KMS-11 (cell line): ENCODE results near the gene ZNF460.

ENCODE experiments used
- H2AFZ ChIP-seq: fragments of 200-600 bp; sonication (generic); 2 replicates; pipeline ENCODE4 v1.6.1; 2016; ENCODE audit warnings: antibody characterized with exemption, mixed run types, low read depth
- H3K27ac ChIP-seq: fragments of 200-600 bp; sonication (generic); 2 replicates; pipeline ENCODE4 v1.6.1; 2016; ENCODE audit warnings: mild to moderate bottlenecking, mixed run types
- H3K27me3 ChIP-seq: fragments of 200-600 bp; sonication (generic); 2 replicates; pipeline ENCODE4 v1.6.1; 2017; ENCODE audit warnings: mild to moderate bottlenecking, low read depth, mixed run types, moderate library complexity; ENCODE audit not compliant: insufficient read depth
- H3K36me3 ChIP-seq: fragments of 200-600 bp; sonication (generic); 2 replicates; pipeline ENCODE4 v1.6.1; 2017; ENCODE audit warnings: mild to moderate bottlenecking, mixed run types; ENCODE audit not compliant: insufficient read depth
- H3K4me1 ChIP-seq: fragments of 200-600 bp; sonication (generic); 2 replicates; pipeline ENCODE4 v1.6.1; 2016; ENCODE audit warnings: mild to moderate bottlenecking, low read depth, mixed run types; ENCODE audit not compliant: poor library complexity, severe bottlenecking
- H3K4me2 ChIP-seq: fragments of 200-600 bp; sonication (generic); 2 replicates; pipeline ENCODE4 v1.7.0; 2016; ENCODE audit warnings: mild to moderate bottlenecking, mixed run types
- H3K4me3 ChIP-seq: fragments of 200-600 bp; sonication (generic); IDR thresholded peaks from 2 replicates; pipeline ENCODE4 v1.6.1; 2017; ENCODE audit warnings: low read depth, low read length, mixed read lengths; ENCODE audit not compliant: insufficient read depth
- H3K79me2 ChIP-seq: fragments of 200-600 bp; sonication (generic); 2 replicates; pipeline ENCODE4 v1.6.1; 2016; ENCODE audit warnings: low read depth, mixed run types; ENCODE audit not compliant: insufficient read depth
- H3K9ac ChIP-seq: fragments of 200-600 bp; sonication (generic); 2 replicates; pipeline ENCODE4 v1.6.1; 2016; ENCODE audit warnings: mild to moderate bottlenecking, mixed run types
- H4K20me1 ChIP-seq: fragments of 200-600 bp; sonication (generic); 2 replicates; pipeline ENCODE4 v1.6.1; 2016; ENCODE audit warnings: mild to moderate bottlenecking, mixed run types; ENCODE audit not compliant: insufficient read depth
- CTCF ChIP-seq: fragments of 200-600 bp; sonication (generic); conservative IDR thresholded peaks from 2 replicates; pipeline ENCODE4 v1.6.1; 2017; ENCODE audit warnings: low read depth, mild to moderate bottlenecking, antibody characterized with exemption, low read length, moderate library complexity, mixed read lengths

The ZNF460 gene

GRCh38 chr19:57280962-57281400 is 696 bp downstream of the ZNF460 start:
- peaks cover 18% of the 10 kb centered on the region for H3K4me1 ChIP-seq
- H4K20me1 ChIP-seq, result no peaks in the 10 kb centered on the region
- peaks cover 13% of the 10 kb centered on the region; the same call in 1 of the 2 replicates for H3K36me3 ChIP-seq
- no peak overlapping the region for H3K4me3 ChIP-seq
- peaks cover 53% of the 10 kb centered on the region for H3K79me2 ChIP-seq
- no peaks in the 10 kb centered on the region for H3K27me3 ChIP-seq
- no peak for TF ChIP-seq CTCF
- H3K27ac ChIP-seq, result peak overlapping the region; percentile 92
- H3K9ac ChIP-seq, result peak overlapping the region; percentile 98
- peak overlapping the region; percentile 93 for H2AFZ ChIP-seq
- peak overlapping the region; percentile 83 for H3K4me2 ChIP-seq

- Histone ChIP-seq H3K4me2 (peak overlapping the region; percentile 83; the same call in 1 of the 2 replicates), H3K36me3 (peaks cover 20% of the 10 kb centered on the region; the same call in 1 of the 2 replicates), H3K4me3 (no peak overlapping the region), H3K27ac (no peak overlapping the region), H3K9ac (no peak overlapping the region), H3K79me2 (peaks cover 59% of the 10 kb centered on the region), H2AFZ (no peak overlapping the region), H4K20me1 (no peaks in the 10 kb centered on the region), H3K27me3 (no peaks in the 10 kb centered on the region), H3K4me1 (peaks cover 18% of the 10 kb centered on the region)
- TF ChIP-seq CTCF, result no peak
Measured at GRCh38 chr19:57282011-57282643, 1.8 kb downstream of the ZNF460 start.

- no peak overlapping the region for H2AFZ ChIP-seq
- no peaks in the 10 kb centered on the region for H3K27me3 ChIP-seq
- no peak for TF ChIP-seq CTCF
- no peak overlapping the region for H3K4me2 ChIP-seq
- no peak overlapping the region for H3K4me3 ChIP-seq
- no peaks in the 10 kb centered on the region for H4K20me1 ChIP-seq
- H3K79me2 ChIP-seq, result peaks cover 47% of the 10 kb centered on the region
- H3K9ac ChIP-seq, result no peak overlapping the region
- H3K27ac ChIP-seq, result no peak overlapping the region
- peaks cover 66% of the 10 kb centered on the region for H3K36me3 ChIP-seq
- no peaks in the 10 kb centered on the region for H3K4me1 ChIP-seq
Measured at GRCh38 chr19:57288373-57288772, 8.1 kb downstream of the ZNF460 start.

GRCh38 chr19:57290970-57291369 is 10.7 kb downstream of the ZNF460 start:
- no peak overlapping the region for H3K9ac ChIP-seq
- no peak overlapping the region for H3K4me2 ChIP-seq
- no peaks in the 10 kb centered on the region for H4K20me1 ChIP-seq
- H3K27me3 ChIP-seq, result no peaks in the 10 kb centered on the region
- peaks cover 30% of the 10 kb centered on the region; the same call in 1 of the 2 replicates for H3K79me2 ChIP-seq
- H3K36me3 ChIP-seq, result peaks cover 53% of the 10 kb centered on the region
- no peak overlapping the region for H3K4me3 ChIP-seq
- no peak overlapping the region for H2AFZ ChIP-seq
- H3K27ac ChIP-seq, result no peak overlapping the region
- H3K4me1 ChIP-seq, result no peaks in the 10 kb centered on the region
- TF ChIP-seq CTCF, result no peak
